ENCODE results near the gene RNF31. TPM values are rescaled to one million over a fixed set of nuclear protein-coding genes. Genes with fewer than 3 reads are reported as not detected.

RNF31 gene
- total RNA-seq, 2 experiments from 2014 or later = 131 to 153 TPM

GRCh38 chr14:24159777-24160498 lies 12.6 kb downstream of the RNF31 start:
- Mint-ChIP-seq H3K27me3 (no peaks in the 10 kb centered on the region), H3K9me3 (no peaks in the 10 kb centered on the region), H3K4me3 (peak overlapping the region; percentile 37), H3K4me1 (peaks cover 39% of the 10 kb centered on the region), H3K27ac (peak overlapping the region; percentile 100), H3K36me3 (peaks cover 70% of the 10 kb centered on the region)
- ATAC-seq (ENCODE audit: low read depth) (no peak), DNase-seq (no peak)
- POLR2A ChIA-PET = interaction anchor here (0.6 to 4.8 kb wide), 20 partner anchors 12 to 151 kb away, joined by 3 to 347 read pairs (median 12); partner anchors contain the start of genes CARMIL3, CHMP4A, DCAF11 and EMC9

- H3K36me3 Mint-ChIP-seq = peaks cover 72% of the 10 kb centered on the region
- DNase-seq = no peak
- H3K27ac Mint-ChIP-seq = peak overlapping the region; percentile 100
- H3K27me3 Mint-ChIP-seq = no peaks in the 10 kb centered on the region
- POLR2A ChIA-PET = interaction anchor here (0.8 to 4.8 kb wide), 26 partner anchors 11 to 270 kb away, joined by 3 to 347 read pairs (median 14); partner anchors contain the start of genes CARMIL3, CBLN3, CHMP4A and DCAF11
- ATAC-seq (ENCODE audit: low read depth) = no peak
- H3K4me1 Mint-ChIP-seq = peaks cover 43% of the 10 kb centered on the region
- no peaks in the 10 kb centered on the region for H3K9me3 Mint-ChIP-seq
- peak overlapping the region; percentile 37 for H3K4me3 Mint-ChIP-seq
Measured at GRCh38 chr14:24160499-24160849, 13.2 kb downstream of the RNF31 start.

GRCh38 chr14:24160850-24161804 lies 13.8 kb downstream of the RNF31 start, which contains the start of gene IRF9:
IRF9 (plus strand) TSS chr14:24161265; CDS start chr14:24162145, 880 bp downstream.
- DNase-seq (peak; percentile 98), ATAC-seq (ENCODE audit: low read depth) (peak; percentile 87)
- Mint-ChIP-seq H3K27me3 (no peaks in the 10 kb centered on the region), H3K27ac (peak within 1 kb of the TSS; percentile 100), H3K4me3 (peak within 1 kb of the TSS; percentile 97), H3K36me3 (peaks cover 73% of the 10 kb centered on the region), H3K9me3 (no peaks in the 10 kb centered on the region), H3K4me1 (peaks cover 47% of the 10 kb centered on the region)
- POLR2A ChIA-PET = interaction anchor here (0.6 to 4.8 kb wide), 34 partner anchors 11 to 551 kb away, joined by 3 to 347 read pairs (median 11); partner anchors contain the start of genes CARMIL3, CBLN3, CHMP4A and CIDEB

GRCh38 chr14:24162093-24162492 lies 14.8 kb downstream of the RNF31 start:
- peak overlapping the region; percentile 100 for H3K27ac Mint-ChIP-seq
- POLR2A ChIA-PET = interaction anchor here (0.6 to 4.8 kb wide), 28 partner anchors 10 to 268 kb away, joined by 3 to 347 read pairs (median 12); partner anchors contain the start of genes CARMIL3, CBLN3, CHMP4A and CIDEB
- DNase-seq (no peak), ATAC-seq (ENCODE audit: low read depth) (no peak)
- peaks cover 69% of the 10 kb centered on the region for H3K36me3 Mint-ChIP-seq
- peaks cover 50% of the 10 kb centered on the region for H3K4me1 Mint-ChIP-seq
- peak overlapping the region; percentile 97 for H3K4me3 Mint-ChIP-seq
- H3K27me3 Mint-ChIP-seq = no peaks in the 10 kb centered on the region
- no peaks in the 10 kb centered on the region for H3K9me3 Mint-ChIP-seq

GRCh38 chr14:24164518-24164991 lies 17.3 kb downstream of the RNF31 start:
- Mint-ChIP-seq H3K4me3 (no peak overlapping the region), H3K27ac (peak overlapping the region; percentile 100), H3K9me3 (no peaks in the 10 kb centered on the region), H3K4me1 (peaks cover 56% of the 10 kb centered on the region), H3K36me3 (peaks cover 69% of the 10 kb centered on the region), H3K27me3 (no peaks in the 10 kb centered on the region)
- POLR2A ChIA-PET = interaction anchor here (1.0 to 2.3 kb wide), 12 partner anchors 11 to 82 kb away, joined by 3 to 15 read pairs (median 6); partner anchors contain the start of genes DCAF11, EMC9, FITM1 and IPO4
- DNase-seq (no peak), ATAC-seq (ENCODE audit: low read depth) (no peak)

- POLR2A ChIA-PET = interaction anchor here (0.9 to 2.3 kb wide), 9 partner anchors 14 to 105 kb away, joined by 3 to 15 read pairs (median 6); partner anchors contain the start of genes DCAF11, EMC9, IPO4 and NRL
- H3K27me3 Mint-ChIP-seq = no peaks in the 10 kb centered on the region
- H3K27ac Mint-ChIP-seq = no peak overlapping the region
- H3K36me3 Mint-ChIP-seq = peaks cover 66% of the 10 kb centered on the region
- peaks cover 50% of the 10 kb centered on the region for H3K4me1 Mint-ChIP-seq
- no peaks in the 10 kb centered on the region for H3K9me3 Mint-ChIP-seq
- DNase-seq (no peak), ATAC-seq (ENCODE audit: low read depth) (no peak)
- H3K4me3 Mint-ChIP-seq = no peak overlapping the region
Measured at GRCh38 chr14:24165785-24166184, 18.5 kb downstream of the RNF31 start.

- Mint-ChIP-seq H3K27ac (peak overlapping the region; percentile 21), H3K27me3 (no peaks in the 10 kb centered on the region), H3K9me3 (no peaks in the 10 kb centered on the region), H3K36me3 (peaks cover 53% of the 10 kb centered on the region), H3K4me3 (no peak overlapping the region), H3K4me1 (peaks cover 43% of the 10 kb centered on the region)
- POLR2A ChIA-PET = interaction anchor here (1.5 kb wide), 1 partner anchor 28 kb away, joined by 9 read pairs; the partner anchor contains the start of gene TM9SF1
- no peak for ATAC-seq (ENCODE audit: low read depth)
- no peak for DNase-seq
Measured at GRCh38 chr14:24167469-24168114, 20.3 kb downstream of the RNF31 start.

GRCh38 chr14:24171422-24172260 lies 24.3 kb downstream of the RNF31 start, which contains the start of gene REC8:
REC8 (plus strand) TSS chr14:24172080; CDS start chr14:24172553, 473 bp downstream.
- H3K4me3 Mint-ChIP-seq = peak within 1 kb of the TSS; percentile 93
- no peaks in the 10 kb centered on the region for H3K27me3 Mint-ChIP-seq
- H3K4me1 Mint-ChIP-seq = peaks cover 19% of the 10 kb centered on the region
- H3K27ac Mint-ChIP-seq = peak within 1 kb of the TSS; percentile 88
- POLR2A ChIA-PET = interaction anchor here (0.6 to 4.7 kb wide), 10 partner anchors 9 to 151 kb away, joined by 3 to 82 read pairs (median 6); partner anchors contain the start of genes CHMP4A, DCAF11, IRF9 and NRL
- peak; percentile 78 for DNase-seq
- H3K36me3 Mint-ChIP-seq = peaks cover 28% of the 10 kb centered on the region
- ATAC-seq (ENCODE audit: low read depth) = peak; percentile 86
- no peaks in the 10 kb centered on the region for H3K9me3 Mint-ChIP-seq

GRCh38 chr14:24172261-24172860 lies 25.1 kb downstream of the RNF31 start:
- Mint-ChIP-seq H3K4me3 (peak overlapping the region; percentile 93), H3K36me3 (peaks cover 30% of the 10 kb centered on the region), H3K27me3 (no peaks in the 10 kb centered on the region), H3K9me3 (no peaks in the 10 kb centered on the region), H3K4me1 (peaks cover 16% of the 10 kb centered on the region), H3K27ac (peak overlapping the region; percentile 60)
- POLR2A ChIA-PET = interaction anchor here (1.0 to 4.7 kb wide), 8 partner anchors 8 to 41 kb away, joined by 3 to 82 read pairs (median 10); partner anchors contain the start of genes CHMP4A, IPO4, IRF9 and RNF31
- ATAC-seq (ENCODE audit: low read depth) (no peak), DNase-seq (no peak)

- Mint-ChIP-seq H3K27me3 (no peaks in the 10 kb centered on the region), H3K36me3 (peaks cover 26% of the 10 kb centered on the region), H3K27ac (peak overlapping the region; percentile 33), H3K4me3 (peak overlapping the region; percentile 93), H3K4me1 (peaks cover 15% of the 10 kb centered on the region), H3K9me3 (no peaks in the 10 kb centered on the region)
- POLR2A ChIA-PET = interaction anchor here (1.0 to 4.7 kb wide), 4 partner anchors 8 to 15 kb away, joined by 3 to 82 read pairs (median 7); partner anchors contain the start of genes IPO4 and IRF9
- no peak for DNase-seq
- no peak for ATAC-seq (ENCODE audit: low read depth)
Measured at GRCh38 chr14:24172871-24173281, 25.6 kb downstream of the RNF31 start.

GRCh38 chr14:24176599-24176998 lies 29.3 kb downstream of the RNF31 start:
- H3K36me3 Mint-ChIP-seq = peaks cover 18% of the 10 kb centered on the region
- H3K9me3 Mint-ChIP-seq = no peaks in the 10 kb centered on the region
- H3K27me3 Mint-ChIP-seq = no peaks in the 10 kb centered on the region
- POLR2A ChIA-PET = interaction anchor here (1.0 to 3.2 kb wide), 2 partner anchors 12 to 29 kb away, joined by 7 to 14 read pairs; partner anchors contain the start of genes IPO4 and RNF31
- peaks cover 3% of the 10 kb centered on the region for H3K4me1 Mint-ChIP-seq
- H3K4me3 Mint-ChIP-seq = no peak overlapping the region
- DNase-seq (no peak), ATAC-seq (ENCODE audit: low read depth) (no peak)
- no peak overlapping the region for H3K27ac Mint-ChIP-seq
